IMR-90 (cell line): ENCODE measurements around the gene SAA4. TPM values are rescaled to one million over a fixed set of nuclear protein-coding genes. Genes with fewer than 3 reads are reported as not detected.
"Not testable (repeated sequence)": the region's sequence is repeated elsewhere in the genome, so short reads cannot be mapped to it uniquely, and the experiment has no call there.

Source experiments
- ATAC-seq: fragments of 200-7000 bp; cut with Tn5 transposase; 2 replicates; pipeline ENCODE4 v1.9.1; 2020; ENCODE audit warnings: low read depth, mild to moderate bottlenecking, moderate library complexity
- BruUV-seq: library from RNA; stranded (reverse); fragments of 400-500 nt; replicated peaks from 2 replicates; lab custom pipeline; 2021; lab: Mats Ljungman, UMichigan
- CTCF ChIA-PET: fragments of 300-600 bp; formaldehyde crosslinking; extraction: SDS; loops from one replicate; lab custom pipeline; 2021; ENCODE audit warnings: antibody characterized with exemption; lab: Yijun Ruan, JAX
- POLR2A ChIA-PET: fragments of 300-600 bp; sonication (Branson Sonifier 250); formaldehyde crosslinking; loops from one replicate; lab custom pipeline; 2022; ENCODE audit warnings: antibody characterized with exemption; ENCODE audit not compliant: unreplicated experiment; lab: Charles Lee
- DNase-seq: peaks from one replicate; pipeline ENCODE4 v3.0.0; 2013
- H2AFZ ChIP-seq: replicated peaks from 2 replicates; pipeline ENCODE3; 2013; ENCODE audit warnings: low read length, mild to moderate bottlenecking; ENCODE audit not compliant: poor library complexity
- H2AK5ac ChIP-seq: 2 replicates; pipeline ENCODE4 v1.6.1; 2013; ENCODE audit warnings: low read depth, low read length, inconsistent platforms
- H2AK9ac ChIP-seq: replicated peaks from 2 replicates; pipeline ENCODE3; 2013; ENCODE audit warnings: mild to moderate bottlenecking, low read depth, low read length, moderate library complexity; ENCODE audit not compliant: poor library complexity
- H2BK120ac ChIP-seq: 2 replicates; pipeline ENCODE4 v1.6.1; 2013; ENCODE audit warnings: low read depth, low read length, inconsistent platforms
- H2BK15ac ChIP-seq: 3 replicates; pipeline ENCODE4 v1.6.1; 2013; ENCODE audit warnings: low read depth, low read length, inconsistent platforms
- H2BK20ac ChIP-seq: 2 replicates; pipeline ENCODE4 v1.6.1; 2013; ENCODE audit warnings: low read depth, mild to moderate bottlenecking, inconsistent platforms, low read length, moderate library complexity
- H2BK5ac ChIP-seq: 2 replicates; pipeline ENCODE4 v1.6.1; 2013; ENCODE audit warnings: mild to moderate bottlenecking, low read depth, low read length, inconsistent platforms; ENCODE audit not compliant: poor library complexity, severe bottlenecking
- H3K14ac ChIP-seq: replicated peaks from 2 replicates; pipeline ENCODE4 v1.6.1; 2013; ENCODE audit warnings: low read depth, low read length, inconsistent platforms
- H3K18ac ChIP-seq: 2 replicates; pipeline ENCODE4 v1.6.1; 2013; ENCODE audit warnings: low read depth, low read length, control low read depth
- H3K23ac ChIP-seq: 2 replicates; pipeline ENCODE4 v1.6.1; 2013; ENCODE audit warnings: low read depth, low read length, inconsistent platforms
- H3K27ac ChIP-seq: 2 replicates; pipeline ENCODE4 v1.5.1; 2013; ENCODE audit warnings: mild to moderate bottlenecking, control low read depth, low read length; ENCODE audit not compliant: insufficient read depth
- H3K27me3 ChIP-seq: 2 replicates; pipeline ENCODE4 v1.6.1; 2013; ENCODE audit warnings: low read length; ENCODE audit not compliant: control insufficient read depth, insufficient read depth
- H3K36me3 ChIP-seq: 2 replicates; pipeline ENCODE4 v1.6.1; 2013; ENCODE audit warnings: low read length, mixed read lengths; ENCODE audit not compliant: control insufficient read depth, insufficient read depth
- H3K4ac ChIP-seq: 2 replicates; pipeline ENCODE4 v1.6.1; 2013; ENCODE audit warnings: low read depth, low read length, inconsistent platforms
- H3K4me1 ChIP-seq: 2 replicates; pipeline ENCODE4 v1.6.1; 2013; ENCODE audit warnings: low read length, mixed read lengths; ENCODE audit not compliant: control insufficient read depth, insufficient read depth
- H3K4me2 ChIP-seq: 2 replicates; pipeline ENCODE4 v1.6.1; 2013; ENCODE audit warnings: low read depth, mild to moderate bottlenecking, control low read depth, low read length, moderate library complexity
- H3K4me3 ChIP-seq: 2 replicates; pipeline ENCODE4 v1.5.1; 2013; ENCODE audit warnings: low read depth, mild to moderate bottlenecking, control low read depth, low read length, moderate library complexity; ENCODE audit not compliant: insufficient read depth
- H3K56ac ChIP-seq: 2 replicates; pipeline ENCODE4 v1.6.1; 2013; ENCODE audit warnings: low read length, inconsistent platforms; ENCODE audit not compliant: insufficient read depth; ENCODE audit errors: extremely low read depth
- H3K79me1 ChIP-seq, 2 experiments: 2 replicates each; pipeline ENCODE4 v1.6.1; 2013; ENCODE audit warnings: low read length in 2 of 2, inconsistent platforms in 1 of 2, low read depth in 1 of 2
- H3K9ac ChIP-seq: 2 replicates; pipeline ENCODE4 v1.6.1; 2013; ENCODE audit warnings: low read depth, low read length, control low read depth
- H3K9me1 ChIP-seq: 2 replicates; pipeline ENCODE4 v1.6.1; 2013; ENCODE audit warnings: low read length, inconsistent platforms; ENCODE audit not compliant: insufficient read depth
- H3K9me3 ChIP-seq: 2 replicates; pipeline ENCODE4 v1.6.1; 2013; ENCODE audit warnings: low read length; ENCODE audit not compliant: control insufficient read depth, insufficient read depth
- H4K20me1 ChIP-seq: 2 replicates; pipeline ENCODE4 v1.6.1; 2013; ENCODE audit warnings: low read length, inconsistent platforms; ENCODE audit not compliant: insufficient read depth
- H4K5ac ChIP-seq: 2 replicates; pipeline ENCODE4 v1.6.1; 2013; ENCODE audit warnings: mild to moderate bottlenecking, low read depth, low read length, control low read depth
- H4K8ac ChIP-seq, 2 experiments: 2 replicates each; pipeline ENCODE4 v1.6.1; 2013; ENCODE audit warnings: low read depth in 2 of 2, low read length in 2 of 2, control low read depth in 1 of 2, inconsistent platforms in 1 of 2
- H4K91ac ChIP-seq: 2 replicates; pipeline ENCODE4 v1.6.1; 2013; ENCODE audit warnings: low read depth, low read length, inconsistent platforms; ENCODE audit not compliant: insufficient read depth
- MAFK ChIP-seq: IDR thresholded peaks from 2 replicates; pipeline ENCODE4 v1.6.1; 2012; ENCODE audit warnings: low read depth, low read length, improper control_type of control experiment
- RAD21 ChIP-seq: IDR thresholded peaks from 2 replicates; pipeline ENCODE4 v1.6.1; 2012; ENCODE audit warnings: low read length, improper control_type of control experiment
- SMC3 ChIP-seq: fragments of 150-350 bp; IDR thresholded peaks from 2 replicates; pipeline ENCODE4 v1.6.1; 2016; ENCODE audit warnings: low read depth, mild to moderate bottlenecking, antibody characterized with exemption, low read length, moderate library complexity
- WGBS, 2 experiments: methylation state at CpG; one replicate each; pipeline versions ENCODE4 v1.1.5 to v1.1.7; 2013; ENCODE audit warnings: missing lambda C conversion rate in 2 of 2; ENCODE audit not compliant: insufficient read length in 1 of 2; ENCODE audit errors: extremely low coverage in 2 of 2; 5-methylcytosine and 5-hydroxymethylcytosine counted together
- dilution Hi-C: fragments of 300-500 bp; cut with HindIII; formaldehyde crosslinking; loops from one replicate; pipeline ENCODE4 v1.14.3; 2018; ENCODE audit warnings: low sequenced_read_pairs; ENCODE audit not compliant: unreplicated experiment
- in situ Hi-C: fragments of 300-500 bp; cut with MboI; formaldehyde crosslinking; loops from 3 replicates; pipeline ENCODE4 v1.14.3; 2019; ENCODE audit warnings: low sequenced_read_pairs, inconsistent platforms, mixed read lengths
- intact Hi-C: fragments of 100-400 bp; cut with micrococcal nuclease; formaldehyde crosslinking; loops from 2 replicates; pipeline ENCODE4 v1.10.0; 2022
- polyA plus RNA-seq, 3 experiments: library from polyadenylated mRNA; depleted of rRNA; stranded (reverse); fragments of >200 nt; gene quantifications; 2 replicates each; pipeline ENCODE4 v1.2.3, GENCODE V29; 2012; ENCODE audit warnings: low replicate concordance in 1 of 3
- total RNA-seq: library from RNA; depleted of rRNA; stranded (reverse); fragments of >200 nt; gene quantifications from 2 replicates; pipeline ENCODE4 v1.2.3, GENCODE V29; 2012
- TF ChIP-seq, protein P1 (sequence below): conservative IDR thresholded peaks from 2 replicates; pipeline ENCODE4 v1.5.1; 2012; ENCODE audit warnings: mild to moderate bottlenecking, low read depth, low read length, improper control_type of control experiment

SAA4 gene
- total and polyA plus RNA-seq, 2 of the 4 experiments (the other 2 are of a cell fraction), result not detected

DNA sequence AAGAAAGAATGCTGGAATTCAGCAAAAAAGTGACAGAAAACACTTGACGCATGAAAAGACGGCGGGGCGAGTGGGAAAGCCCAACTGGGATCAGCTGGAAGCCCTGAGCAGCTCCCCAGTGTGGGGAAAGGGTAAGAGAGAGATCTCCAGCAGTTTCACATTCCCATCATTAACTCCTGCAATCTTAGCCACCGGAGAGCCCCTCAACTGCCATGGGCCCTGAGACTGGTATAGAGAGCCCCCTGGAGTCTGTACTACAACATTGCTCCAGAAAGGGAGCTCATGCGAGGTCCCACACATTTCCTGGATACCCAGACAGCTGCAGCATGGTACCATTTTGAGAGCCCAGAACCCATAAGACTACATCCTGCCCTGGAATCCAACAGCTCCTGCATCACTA is 32.9 kb downstream of the SAA4 start:
- Histone ChIP-seq H4K5ac (no peak overlapping the region), H3K79me1 (no peaks in the 10 kb centered on the region), H2BK20ac (no peak overlapping the region), H2AK9ac (no peak overlapping the region), H3K27ac (no peak overlapping the region), H3K4me1 (no peaks in the 10 kb centered on the region), H2BK5ac (no peak overlapping the region), H2AK5ac (no peak overlapping the region), H2BK15ac (no peak overlapping the region), H4K8ac (no peak overlapping the region), H2BK120ac (no peak overlapping the region), H3K9me1 (no peaks in the 10 kb centered on the region), H3K36me3 (no peaks in the 10 kb centered on the region), H3K18ac (no peak overlapping the region), H3K14ac (no peak overlapping the region), H2AFZ (peak overlapping the region; percentile 57), H3K4ac (no peak overlapping the region), H4K91ac (no peak overlapping the region), H3K56ac (no peak overlapping the region), H4K20me1 (no peaks in the 10 kb centered on the region), H3K4me3 (no peak overlapping the region), H3K23ac (no peak overlapping the region), H3K27me3 (peaks cover 3% of the 10 kb centered on the region), H3K4me2 (no peak overlapping the region), H3K9me3 (no peaks in the 10 kb centered on the region), H3K9ac (no peak overlapping the region)
- in situ Hi-C loops, result no loop called here
- dilution Hi-C loops, result no loop called here
- CTCF ChIA-PET, result interaction anchor here (0.7 to 1.2 kb wide), 3 partner anchors 13 to 14 kb away, joined by 3 to 5 read pairs (median 3); no protein-coding TSS in a partner anchor
- ATAC-seq, result peak; percentile 69
- TF ChIP-seq MAFK (no peak), RAD21 (peak; percentile 42; the same call in 1 of the 2 replicates), SMC3 (0 out of 2 replicates have a peak, but pooled peaks have one; percentile 19)
- TF ChIP-seq, protein P1, sequence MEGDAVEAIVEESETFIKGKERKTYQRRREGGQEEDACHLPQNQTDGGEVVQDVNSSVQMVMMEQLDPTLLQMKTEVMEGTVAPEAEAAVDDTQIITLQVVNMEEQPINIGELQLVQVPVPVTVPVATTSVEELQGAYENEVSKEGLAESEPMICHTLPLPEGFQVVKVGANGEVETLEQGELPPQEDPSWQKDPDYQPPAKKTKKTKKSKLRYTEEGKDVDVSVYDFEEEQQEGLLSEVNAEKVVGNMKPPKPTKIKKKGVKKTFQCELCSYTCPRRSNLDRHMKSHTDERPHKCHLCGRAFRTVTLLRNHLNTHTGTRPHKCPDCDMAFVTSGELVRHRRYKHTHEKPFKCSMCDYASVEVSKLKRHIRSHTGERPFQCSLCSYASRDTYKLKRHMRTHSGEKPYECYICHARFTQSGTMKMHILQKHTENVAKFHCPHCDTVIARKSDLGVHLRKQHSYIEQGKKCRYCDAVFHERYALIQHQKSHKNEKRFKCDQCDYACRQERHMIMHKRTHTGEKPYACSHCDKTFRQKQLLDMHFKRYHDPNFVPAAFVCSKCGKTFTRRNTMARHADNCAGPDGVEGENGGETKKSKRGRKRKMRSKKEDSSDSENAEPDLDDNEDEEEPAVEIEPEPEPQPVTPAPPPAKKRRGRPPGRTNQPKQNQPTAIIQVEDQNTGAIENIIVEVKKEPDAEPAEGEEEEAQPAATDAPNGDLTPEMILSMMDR, result peak; percentile 45
- WGBS, 2 experiments, result 0% methylated on average over 1 of the region's 6 CpGs; no CpG with 5 or more reads in 1 of the 2 experiments
- POLR2A ChIA-PET, result no interaction called here
- peak; percentile 14 for DNase-seq
- BruUV-seq, result no TSS peak
- intact Hi-C loops, result loop anchor here (1.0 to 5.0 kb wide), 2 partner anchors 88 to 211 kb away; no protein-coding TSS in a partner anchor

DNA sequence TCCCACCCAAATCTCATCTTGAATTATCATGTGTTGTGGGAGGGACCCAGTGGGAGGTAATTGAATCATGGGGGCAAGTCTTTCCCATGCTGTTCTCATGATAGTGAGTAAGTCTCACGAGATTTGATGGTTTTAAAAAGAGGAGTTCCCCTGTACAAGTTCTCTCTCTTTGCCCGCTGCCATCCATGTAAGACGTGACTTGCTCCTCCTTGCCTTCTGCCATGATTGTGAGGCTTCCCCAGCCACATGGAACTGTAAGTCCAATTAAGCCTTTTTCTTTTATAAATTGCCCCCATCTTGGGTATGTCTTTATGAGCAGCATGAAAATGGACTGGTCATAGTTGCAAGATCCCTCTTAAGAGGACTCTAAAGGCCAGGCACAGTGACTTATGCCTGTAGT is 38.9 kb downstream of the SAA4 start:
- H2BK15ac ChIP-seq, dilution Hi-C loops, H3K9me1 ChIP-seq, H3K4ac ChIP-seq, H3K36me3 ChIP-seq, H2AFZ ChIP-seq, H2BK5ac ChIP-seq, in situ Hi-C loops, H4K8ac ChIP-seq, H2BK20ac ChIP-seq, H3K18ac ChIP-seq, H3K4me2 ChIP-seq, H4K5ac ChIP-seq, BruUV-seq, H3K4me3 ChIP-seq, H3K14ac ChIP-seq, H3K79me1 ChIP-seq, H4K20me1 ChIP-seq, H3K56ac ChIP-seq, H2AK5ac ChIP-seq, H2AK9ac ChIP-seq, H3K23ac ChIP-seq, H3K9ac ChIP-seq, H3K27me3 ChIP-seq, DNase-seq, CTCF ChIA-PET, ATAC-seq, H3K4me1 ChIP-seq, intact Hi-C loops, POLR2A ChIA-PET, H3K9me3 ChIP-seq, H2BK120ac ChIP-seq, H3K27ac ChIP-seq, H4K91ac ChIP-seq: not testable (repeated sequence)
- no CpG with 5 or more reads among the region's 3 CpGs for WGBS, 2 experiments
